ENCODE results near the gene SETBP1.

The SETBP1 gene

DNA sequence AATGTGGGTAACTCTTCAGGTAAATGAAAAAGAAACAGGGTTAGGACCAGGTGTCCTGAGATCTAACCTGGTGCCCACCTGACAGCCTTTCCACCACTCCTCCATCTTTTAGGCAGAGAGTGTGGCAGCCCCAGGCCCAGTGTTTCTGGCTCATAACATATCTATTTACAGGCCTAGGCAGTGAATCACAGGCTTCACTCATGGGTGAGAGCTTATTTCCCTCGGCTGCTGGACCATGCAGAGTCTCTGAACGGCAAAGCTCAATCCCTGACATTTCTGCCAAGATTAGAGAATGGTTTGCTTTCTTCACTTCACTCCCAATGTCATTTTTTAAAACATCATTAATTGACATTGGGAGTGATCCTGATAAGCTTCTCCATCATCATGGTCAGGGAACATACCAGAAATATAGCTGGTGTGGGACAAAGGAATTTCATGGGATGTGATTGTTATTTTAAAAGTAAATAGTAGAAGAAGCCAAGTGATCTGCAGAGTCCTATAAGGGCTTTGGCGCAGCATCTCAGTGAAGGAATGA lies 323.9 kb downstream of the SETBP1 start:
- no peak for DNase-seq (ENCODE audit: low read depth)
- H3K4me3 ChIP-seq (ENCODE audit: low read depth, low read length) = no peak overlapping the region
- TF ChIP-seq, protein P1, sequence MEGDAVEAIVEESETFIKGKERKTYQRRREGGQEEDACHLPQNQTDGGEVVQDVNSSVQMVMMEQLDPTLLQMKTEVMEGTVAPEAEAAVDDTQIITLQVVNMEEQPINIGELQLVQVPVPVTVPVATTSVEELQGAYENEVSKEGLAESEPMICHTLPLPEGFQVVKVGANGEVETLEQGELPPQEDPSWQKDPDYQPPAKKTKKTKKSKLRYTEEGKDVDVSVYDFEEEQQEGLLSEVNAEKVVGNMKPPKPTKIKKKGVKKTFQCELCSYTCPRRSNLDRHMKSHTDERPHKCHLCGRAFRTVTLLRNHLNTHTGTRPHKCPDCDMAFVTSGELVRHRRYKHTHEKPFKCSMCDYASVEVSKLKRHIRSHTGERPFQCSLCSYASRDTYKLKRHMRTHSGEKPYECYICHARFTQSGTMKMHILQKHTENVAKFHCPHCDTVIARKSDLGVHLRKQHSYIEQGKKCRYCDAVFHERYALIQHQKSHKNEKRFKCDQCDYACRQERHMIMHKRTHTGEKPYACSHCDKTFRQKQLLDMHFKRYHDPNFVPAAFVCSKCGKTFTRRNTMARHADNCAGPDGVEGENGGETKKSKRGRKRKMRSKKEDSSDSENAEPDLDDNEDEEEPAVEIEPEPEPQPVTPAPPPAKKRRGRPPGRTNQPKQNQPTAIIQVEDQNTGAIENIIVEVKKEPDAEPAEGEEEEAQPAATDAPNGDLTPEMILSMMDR (IDR thresholded peaks at IDR 0.05; ENCODE audit: insufficient read depth, low read depth, low read length, missing control alignments) = no peak

DNA sequence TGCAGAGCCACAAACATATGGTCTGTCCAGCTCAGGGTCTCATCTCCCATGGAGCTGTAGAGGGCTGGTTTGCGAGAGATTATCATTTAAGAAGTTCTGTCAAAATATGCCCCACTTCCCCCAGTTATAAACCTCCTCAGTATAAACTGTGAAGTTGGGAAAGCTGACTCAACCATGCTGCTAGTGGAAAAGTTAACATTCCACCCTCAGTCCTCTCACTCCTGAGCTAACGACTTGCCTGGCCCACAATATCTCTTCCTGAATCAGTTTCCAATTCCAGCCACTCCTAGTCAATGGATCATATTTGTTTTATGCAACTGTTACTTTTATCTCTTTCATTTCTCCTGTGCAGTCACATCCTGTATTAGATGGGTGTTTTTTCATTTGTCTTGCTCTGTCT lies 326.2 kb downstream of the SETBP1 start:
- TF ChIP-seq, protein P1 (IDR thresholded peaks at IDR 0.05; ENCODE audit: insufficient read depth, low read depth, low read length, missing control alignments) = no peak
- no peak overlapping the region for H3K4me3 ChIP-seq (ENCODE audit: low read depth, low read length)
- DNase-seq (ENCODE audit: low read depth) = no peak

DNA sequence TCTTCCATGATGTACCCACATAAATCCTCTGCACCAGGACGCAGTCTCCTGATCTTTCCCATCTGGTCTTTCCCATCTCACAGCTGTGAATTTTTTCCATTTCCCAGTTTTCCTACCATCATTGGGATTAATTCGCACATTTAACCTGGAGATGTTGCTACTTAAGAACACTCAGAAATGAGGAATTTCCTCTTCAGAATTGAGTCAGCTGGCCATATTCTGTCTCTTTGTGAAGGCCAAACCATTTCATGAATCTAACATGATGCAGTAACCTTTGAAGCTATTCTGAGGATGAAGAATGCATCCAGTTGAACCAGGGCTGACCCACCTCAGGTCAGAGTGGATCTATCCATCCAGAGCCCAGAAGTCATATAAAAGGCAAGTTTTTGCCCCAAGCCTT lies 326.8 kb downstream of the SETBP1 start:
- no peak for DNase-seq (ENCODE audit: low read depth)
- H3K4me3 ChIP-seq (ENCODE audit: low read depth, low read length) = no peak overlapping the region
- TF ChIP-seq, protein P1 (IDR thresholded peaks at IDR 0.05; ENCODE audit: insufficient read depth, low read depth, low read length, missing control alignments) = no peak

DNA sequence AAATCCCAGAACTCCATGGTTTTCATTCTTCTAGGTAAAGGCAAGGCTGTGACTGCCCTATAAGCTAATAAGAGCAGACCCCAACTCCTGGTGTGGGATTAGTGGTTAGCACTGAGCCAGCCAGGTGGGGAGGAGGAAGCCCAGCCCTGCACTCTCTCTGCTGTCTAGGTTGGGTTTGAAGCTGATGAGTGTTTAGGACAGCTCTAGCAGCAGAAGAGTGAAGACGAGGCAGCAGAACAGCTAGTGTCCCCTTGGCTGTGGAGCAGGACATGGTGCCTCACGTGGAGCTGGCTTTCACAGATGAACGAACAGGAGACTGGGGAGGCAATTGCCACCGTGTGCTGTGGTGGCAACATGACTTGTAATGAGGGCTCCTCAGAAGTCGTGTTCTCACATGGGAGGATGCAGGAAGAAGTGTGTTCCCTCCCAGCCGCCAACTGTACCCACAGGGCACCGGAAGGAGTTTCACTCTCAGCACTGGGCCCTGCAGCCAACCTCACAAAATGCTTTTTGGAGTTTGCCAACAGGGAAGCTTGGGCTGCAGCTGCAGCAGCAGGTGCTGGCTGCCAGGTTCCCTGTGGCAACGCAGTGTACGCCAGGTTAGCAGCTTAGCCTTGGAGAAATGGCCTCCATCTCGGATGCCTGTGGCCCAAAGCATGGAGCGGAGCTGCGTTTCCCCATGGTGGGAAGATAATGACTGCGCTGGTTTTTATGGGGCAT lies 328.2 kb downstream of the SETBP1 start:
- peak; percentile 6 for DNase-seq (ENCODE audit: low read depth)
- H3K4me3 ChIP-seq (ENCODE audit: low read depth, low read length) = no peak overlapping the region
- TF ChIP-seq, protein P1 (IDR thresholded peaks at IDR 0.05; ENCODE audit: insufficient read depth, low read depth, low read length, missing control alignments) = no peak

DNA sequence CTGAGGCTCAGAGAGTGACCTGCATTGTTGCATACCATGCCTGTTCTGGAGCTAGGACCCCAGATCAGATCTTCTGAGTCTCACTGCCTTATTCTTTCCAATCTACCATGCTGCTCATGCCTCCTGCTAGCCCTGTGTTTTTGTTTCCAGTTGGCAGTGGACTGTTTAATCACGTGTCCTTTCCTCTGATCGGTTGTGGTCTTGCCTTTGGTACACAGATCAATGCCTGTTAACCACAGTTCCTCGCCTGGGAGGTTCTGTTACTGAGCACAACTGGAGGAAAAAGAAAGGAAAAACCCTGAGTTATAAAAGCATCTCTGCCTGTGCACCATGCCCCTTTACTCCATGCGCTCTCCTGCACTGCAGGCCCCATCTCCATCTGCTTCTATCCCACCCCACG lies 329.1 kb downstream of the SETBP1 start:
- TF ChIP-seq, protein P1 (IDR thresholded peaks at IDR 0.05; ENCODE audit: insufficient read depth, low read depth, low read length, missing control alignments) = no peak
- no peak overlapping the region for H3K4me3 ChIP-seq (ENCODE audit: low read depth, low read length)
- DNase-seq (ENCODE audit: low read depth) = no peak

DNA sequence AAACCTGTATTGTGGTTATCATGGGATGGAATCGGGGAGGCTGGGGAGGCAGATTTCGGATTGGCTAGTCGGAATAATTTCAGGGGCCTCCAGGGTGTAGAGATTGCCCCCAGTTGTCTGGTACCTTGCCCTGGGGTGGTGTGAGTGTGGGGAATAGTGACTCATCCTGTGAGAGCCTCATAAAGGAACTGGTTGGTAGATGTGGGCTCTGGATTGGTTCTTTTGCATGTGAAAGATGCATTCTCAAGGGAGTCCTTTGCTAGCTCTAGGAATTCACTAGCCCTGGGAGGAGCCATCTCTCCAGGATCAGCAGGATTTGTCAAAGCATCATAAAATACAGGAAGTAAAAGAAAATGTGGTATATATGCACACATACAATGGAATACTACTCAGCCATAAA lies 331.6 kb downstream of the SETBP1 start:
- no peak overlapping the region for H3K4me3 ChIP-seq (ENCODE audit: low read depth, low read length)
- no peak for DNase-seq (ENCODE audit: low read depth)
- TF ChIP-seq, protein P1 (IDR thresholded peaks at IDR 0.05; ENCODE audit: insufficient read depth, low read depth, low read length, missing control alignments) = no peak

DNA sequence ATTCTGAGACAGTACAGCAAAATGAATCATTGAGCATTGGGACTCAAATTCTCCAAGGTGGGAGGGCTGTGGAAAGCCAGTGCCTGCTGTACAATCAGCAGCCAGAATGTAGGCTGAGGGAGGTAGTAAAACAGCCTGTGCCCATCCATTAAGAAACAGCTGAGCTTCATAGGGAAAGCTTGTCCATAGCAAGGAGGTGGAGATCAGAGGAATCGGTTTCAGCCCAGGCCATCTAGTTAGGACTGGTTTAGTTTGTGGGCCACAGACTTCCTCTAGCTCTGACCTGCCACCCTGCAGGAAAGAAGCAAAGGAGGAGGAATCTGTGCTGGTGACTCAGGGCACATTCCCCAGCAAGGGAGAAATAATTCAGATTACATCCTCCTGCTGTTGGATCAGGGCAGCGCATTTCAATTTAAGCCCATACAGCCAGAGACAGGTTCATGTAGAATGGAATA lies 333.4 kb downstream of the SETBP1 start:
- DNase-seq (ENCODE audit: low read depth) = no peak
- TF ChIP-seq, protein P1 (IDR thresholded peaks at IDR 0.05; ENCODE audit: insufficient read depth, low read depth, low read length, missing control alignments) = no peak
- no peak overlapping the region for H3K4me3 ChIP-seq (ENCODE audit: low read depth, low read length)
